ENCODE results near the gene KCTD13.
A peak's percentile ranks its signal among the peaks of the same experiment; 100 is the strongest.
"Not testable (repeated sequence)": the region's sequence is repeated elsewhere in the genome, so short reads cannot be mapped to it uniquely, and the experiment has no call there.

KCTD13 gene

DNA sequence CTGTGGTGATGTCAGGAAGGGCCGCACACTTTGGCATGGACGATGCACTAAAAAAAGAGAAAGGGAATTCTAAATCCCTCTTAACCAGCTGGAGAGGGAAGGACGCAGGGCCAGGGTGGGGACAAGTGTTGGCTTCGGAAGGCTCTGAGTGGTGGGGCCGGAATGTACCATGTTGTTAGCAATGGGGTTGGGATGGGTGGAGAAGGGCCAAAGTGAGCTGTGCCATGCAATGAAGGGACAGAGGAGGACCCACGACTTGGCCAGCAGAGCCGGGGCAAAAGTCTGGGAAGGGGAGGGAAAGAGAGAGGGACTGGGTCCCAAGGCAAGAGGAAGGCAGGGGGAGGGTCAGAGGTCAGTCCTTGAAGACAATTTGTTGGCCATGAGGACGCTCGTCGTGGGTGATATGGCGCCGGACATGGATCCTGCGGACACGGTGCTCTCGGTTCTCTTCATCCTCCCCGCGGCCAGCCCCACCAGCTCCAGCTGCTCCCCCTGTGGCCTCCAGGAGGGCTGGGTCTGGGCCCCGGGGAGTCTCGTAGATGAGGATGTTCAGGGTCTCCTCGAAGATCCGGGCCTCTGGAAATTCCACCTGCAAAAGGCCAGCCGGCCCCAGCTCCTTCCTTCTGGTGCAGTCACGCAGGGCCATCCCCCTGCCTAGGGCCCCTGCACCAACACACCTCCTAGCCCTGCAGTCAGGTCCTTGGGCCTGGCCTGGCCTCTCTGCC, 19.3 kb downstream of the KCTD13 start:
- DNase-seq: no peak

DNA sequence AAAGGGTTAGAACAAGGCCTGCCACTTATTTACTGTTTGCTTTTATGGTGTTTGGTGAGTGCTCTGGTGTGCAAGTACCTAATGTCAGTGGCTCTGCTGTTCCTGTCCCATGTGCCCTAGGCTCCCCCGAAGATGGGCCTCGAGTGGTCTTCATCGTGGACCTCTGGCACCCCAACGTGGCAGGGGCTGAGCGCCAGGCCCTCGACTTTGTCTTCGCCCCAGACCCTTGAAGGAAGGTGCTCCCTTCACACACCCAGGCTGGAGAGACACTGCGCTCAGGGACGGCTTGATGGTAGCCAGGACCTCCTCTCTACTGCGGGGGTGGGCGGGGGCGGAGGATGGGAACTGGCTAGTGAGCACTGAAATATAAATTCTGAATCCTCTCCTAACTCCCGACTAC, 20.4 kb downstream of the KCTD13 start:
- DNase-seq: no peak

DNA sequence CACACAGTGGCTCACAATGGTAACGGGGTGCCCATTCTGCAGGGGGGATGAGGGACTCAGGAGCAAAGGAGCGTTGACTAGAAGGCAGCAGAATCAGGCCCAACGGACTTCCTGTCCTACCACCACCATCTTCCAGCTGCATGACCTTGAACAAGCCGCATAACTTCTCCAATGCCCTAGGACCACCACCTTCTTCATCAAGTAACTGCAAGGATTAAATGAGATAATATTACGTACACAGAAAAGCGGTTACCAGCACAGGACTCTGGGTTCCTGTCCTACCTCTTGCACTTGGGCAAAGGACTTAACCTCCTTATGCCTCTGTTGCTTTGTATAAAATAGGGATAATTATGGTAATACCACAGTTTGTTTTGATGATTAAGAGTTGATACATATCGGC, 21.1 kb downstream of the KCTD13 start:
- no peak for DNase-seq

DNA sequence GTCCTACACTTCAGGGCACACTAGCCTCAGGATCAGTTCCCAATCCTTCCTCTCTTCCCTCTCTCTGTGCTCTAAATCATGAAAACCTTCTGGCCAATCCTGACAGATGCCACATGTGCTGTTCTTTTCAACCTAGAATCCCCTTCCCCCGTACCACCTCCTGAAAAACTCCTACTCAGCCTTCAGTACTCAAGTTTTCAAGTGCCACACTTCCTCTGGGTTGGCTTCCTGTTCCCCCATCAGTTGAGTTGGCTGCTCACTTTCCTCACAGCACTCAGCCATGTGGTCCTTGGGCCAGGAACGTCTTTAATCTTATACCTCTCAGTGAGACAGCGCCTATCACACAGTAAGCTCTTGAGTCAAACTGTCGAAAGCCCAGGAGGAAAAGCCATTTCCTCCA, 22.4 kb downstream of the KCTD13 start:
- no peak for DNase-seq

DNA sequence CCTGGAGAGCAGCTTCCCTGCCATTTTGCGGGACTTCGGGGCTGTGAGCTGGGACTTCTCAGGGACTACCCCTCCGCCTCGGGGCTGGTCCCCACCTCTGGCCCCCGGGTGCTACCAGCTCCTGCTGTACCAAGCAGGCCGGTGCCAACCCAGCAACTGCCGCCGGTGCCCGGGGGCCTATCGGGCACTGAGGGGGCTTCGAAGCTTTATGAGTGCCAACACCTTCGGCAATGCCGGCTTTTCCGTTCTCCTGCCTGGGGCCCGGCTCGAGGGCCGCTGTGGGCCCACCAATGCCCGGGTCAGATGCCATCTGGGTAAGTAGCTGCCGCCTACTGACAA, 24.4 kb downstream of the KCTD13 start:
- no peak for DNase-seq

DNA sequence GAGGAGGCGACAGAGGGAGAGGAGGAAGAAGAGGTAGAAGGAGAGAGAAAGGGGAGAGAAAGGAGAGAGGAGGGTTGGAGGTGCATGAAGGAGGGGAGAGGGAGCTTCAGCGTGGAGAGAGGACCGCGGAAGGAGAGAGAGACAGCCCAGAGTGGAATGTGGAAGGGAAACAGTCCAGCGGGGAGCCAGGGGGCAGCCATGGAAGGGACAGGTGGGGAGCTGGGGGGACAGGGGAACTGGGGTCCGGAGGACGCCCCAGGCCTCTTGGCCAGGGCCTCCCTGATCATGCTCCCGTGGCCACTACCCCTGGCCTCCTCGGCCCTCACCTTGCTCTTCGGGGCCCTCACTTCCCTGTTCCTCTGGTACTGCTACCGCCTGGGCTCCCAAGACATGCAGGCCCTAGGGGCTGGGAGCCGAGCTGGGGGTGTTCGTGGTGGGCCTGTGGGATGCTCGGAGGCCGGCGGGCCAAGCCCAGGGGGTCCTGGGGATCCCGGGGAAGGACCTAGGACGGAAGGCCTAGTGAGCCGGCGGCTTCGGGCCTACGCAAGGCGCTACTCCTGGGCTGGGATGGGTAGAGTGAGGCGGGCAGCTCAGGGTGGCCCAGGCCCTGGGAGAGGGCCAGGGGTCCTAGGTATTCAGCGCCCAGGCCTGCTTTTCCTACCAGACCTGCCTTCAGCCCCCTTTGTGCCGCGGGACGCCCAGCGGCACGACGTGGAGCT, 25.0 kb downstream of the KCTD13 start:
- DNase-seq: no peak

DNA sequence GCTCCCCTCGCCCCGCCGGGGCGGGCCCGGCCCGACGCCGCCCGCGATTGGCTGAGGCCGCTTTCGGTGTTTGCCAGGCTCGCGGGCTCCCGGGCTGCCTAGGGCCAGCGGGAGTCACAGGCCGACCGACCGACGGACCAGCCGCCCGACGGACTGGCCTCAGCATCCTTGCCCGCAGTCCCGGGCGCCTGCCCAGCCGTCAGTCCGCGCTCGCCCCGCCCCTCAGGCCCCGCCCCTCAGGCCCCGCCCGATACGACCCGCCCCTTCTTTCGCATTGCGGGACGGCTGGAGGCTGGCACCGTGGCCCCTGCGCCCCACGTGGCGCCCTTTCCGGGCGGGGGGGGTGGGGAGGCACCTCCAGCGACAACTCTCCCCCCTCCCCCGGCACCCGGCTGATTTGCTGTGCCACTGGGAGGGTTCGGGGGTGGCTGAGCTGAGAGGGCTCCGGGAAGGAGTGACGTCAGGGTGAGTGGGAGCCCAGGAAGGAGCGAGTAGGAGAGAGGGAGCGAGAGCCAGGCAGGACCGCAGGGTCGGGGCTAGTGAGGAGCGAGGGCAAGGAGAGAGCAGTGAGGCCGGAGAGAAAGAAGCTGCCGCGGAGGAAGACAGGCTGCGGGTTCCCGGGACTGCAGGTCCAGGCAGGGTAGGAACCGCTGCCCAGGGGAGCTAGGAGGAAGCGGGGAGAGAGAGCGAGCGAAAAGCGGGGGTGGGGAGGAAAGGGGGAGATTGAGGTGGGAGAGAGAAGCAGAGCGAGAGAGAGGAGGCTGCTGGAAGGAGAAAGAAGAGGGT, 25.7 kb downstream of the KCTD13 start, which contains the start of gene ASPHD1:
TSS of gene ASPHD1 (plus strand) at position 387 of the 786 bp plus-strand sequence. CDS start 484 bp downstream, outside the sequence.
- peak; percentile 89 for DNase-seq

DNA sequence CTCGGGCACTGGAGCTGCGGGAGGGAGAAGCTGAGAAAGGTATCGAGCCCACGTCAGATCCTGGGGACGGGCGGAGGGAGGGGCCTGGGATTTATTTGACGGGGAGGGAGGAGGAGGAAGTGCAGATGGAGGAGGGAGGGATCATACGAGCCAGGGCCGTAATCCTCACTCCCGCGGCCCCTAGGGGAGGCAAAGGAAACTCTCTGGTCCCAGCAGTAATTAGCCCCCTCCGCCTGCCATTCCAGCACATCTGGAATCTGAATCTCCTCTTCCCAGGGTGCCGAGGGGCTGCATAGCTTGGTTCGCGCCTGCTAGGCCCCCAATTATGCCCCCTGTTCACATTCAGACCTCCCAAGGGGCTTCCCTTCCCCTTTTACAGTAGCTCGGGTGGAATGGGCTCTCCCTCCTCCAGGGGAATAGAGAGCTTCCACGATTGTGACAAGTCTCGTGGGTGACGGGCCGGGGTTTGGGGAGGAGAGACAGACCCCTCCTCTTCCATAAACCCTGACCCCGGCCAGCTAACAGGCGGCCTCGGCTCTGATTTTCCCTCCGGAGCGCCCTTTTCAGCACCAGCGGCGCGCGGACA, 26.4 kb downstream of the KCTD13 start, which contains the start of gene SEZ6L2:
TSS of gene SEZ6L2 (minus strand) at position 35 of the 586 bp plus-strand sequence. CDS start 531 bp downstream, outside the sequence.
- peak; percentile 96 for DNase-seq

DNA sequence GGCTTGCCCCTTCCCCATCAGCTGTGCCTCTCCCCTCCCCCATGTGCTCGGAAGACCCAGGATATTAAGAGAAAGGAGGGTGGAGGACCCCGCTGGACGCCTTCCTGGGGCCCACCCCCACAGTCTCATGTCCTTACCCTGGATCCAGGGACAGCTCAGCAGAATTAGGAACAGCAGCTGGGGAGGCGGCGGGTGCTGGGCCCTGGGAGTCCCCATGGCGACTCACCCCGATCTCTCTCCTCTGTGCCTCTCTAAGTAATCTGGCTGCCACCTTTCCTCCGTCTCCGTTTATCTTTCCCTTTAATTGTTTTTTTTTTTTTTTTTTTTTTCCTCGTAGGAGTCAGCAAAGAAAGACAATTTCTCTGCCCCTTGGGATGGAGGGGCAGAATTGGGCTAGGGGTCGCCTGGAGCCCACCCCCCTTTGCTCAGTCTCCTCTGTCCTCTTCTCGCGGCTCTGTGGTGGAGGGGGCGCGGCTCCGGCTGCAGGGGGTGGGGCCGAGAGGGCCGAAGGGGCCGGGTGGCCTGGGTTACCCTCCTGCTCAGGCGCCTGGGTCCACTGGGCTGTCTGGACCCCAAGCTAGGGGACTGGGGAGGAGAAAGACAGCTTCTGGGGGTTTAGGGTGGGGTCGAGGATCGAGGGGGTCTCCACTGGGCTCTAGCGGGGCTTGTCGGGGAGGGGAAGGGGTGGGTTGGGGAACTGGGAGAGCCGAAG, 27.1 kb downstream of the KCTD13 start:
- no peak for DNase-seq

DNA sequence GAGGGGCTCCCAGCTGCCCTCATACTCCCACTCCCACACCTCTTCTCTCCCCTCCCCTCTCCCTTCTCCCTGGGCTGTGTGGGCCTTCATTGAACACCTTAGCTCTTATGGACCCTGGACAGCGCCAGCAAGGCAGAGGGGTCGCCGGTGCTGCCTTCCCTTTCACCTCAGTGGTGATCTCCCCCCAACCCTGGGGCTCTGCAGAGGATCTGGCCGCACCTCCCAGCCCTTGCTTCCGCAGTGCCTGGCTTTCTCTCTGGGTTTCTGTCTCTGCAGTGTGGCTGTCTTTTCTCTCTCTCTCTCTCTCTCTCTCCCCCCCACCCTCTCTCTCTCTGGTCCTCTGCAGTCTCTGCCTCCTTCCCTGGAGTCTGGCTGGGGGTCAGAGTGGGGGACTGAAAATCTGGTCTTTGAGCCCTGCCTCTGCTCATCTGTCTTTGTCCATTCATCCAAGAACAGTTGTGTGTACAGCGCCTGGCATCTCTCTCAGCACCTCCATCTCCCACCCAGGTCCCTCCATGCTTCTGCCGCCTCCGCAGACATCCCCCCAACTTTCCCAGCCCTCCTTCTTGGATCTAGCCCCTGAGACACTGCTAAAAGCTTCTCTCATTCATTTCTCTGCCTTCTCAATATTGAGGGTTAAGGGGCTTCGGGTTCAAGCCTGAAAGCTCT, 27.8 kb downstream of the KCTD13 start:
- DNase-seq: peak; percentile 60

DNA sequence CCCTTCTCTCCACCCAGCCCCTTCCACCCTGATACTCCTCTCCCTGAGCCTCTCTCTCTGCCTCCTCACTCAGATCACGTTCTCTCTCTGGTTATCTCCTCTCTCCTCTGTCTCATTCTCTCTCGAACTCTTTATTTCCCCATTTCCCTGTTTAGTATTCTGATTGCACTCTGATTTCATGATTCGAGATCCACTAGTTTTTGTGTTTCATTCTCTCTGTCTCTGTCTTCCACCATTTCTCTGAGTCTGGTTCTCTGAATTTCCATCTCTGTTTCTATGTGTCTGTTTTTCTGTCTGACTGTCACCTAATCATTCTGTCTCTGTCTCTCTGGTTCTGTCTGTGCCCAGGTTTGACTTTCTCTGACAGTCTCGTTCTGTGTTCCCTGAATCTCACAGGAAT, 28.7 kb downstream of the KCTD13 start:
- no peak for DNase-seq

DNA sequence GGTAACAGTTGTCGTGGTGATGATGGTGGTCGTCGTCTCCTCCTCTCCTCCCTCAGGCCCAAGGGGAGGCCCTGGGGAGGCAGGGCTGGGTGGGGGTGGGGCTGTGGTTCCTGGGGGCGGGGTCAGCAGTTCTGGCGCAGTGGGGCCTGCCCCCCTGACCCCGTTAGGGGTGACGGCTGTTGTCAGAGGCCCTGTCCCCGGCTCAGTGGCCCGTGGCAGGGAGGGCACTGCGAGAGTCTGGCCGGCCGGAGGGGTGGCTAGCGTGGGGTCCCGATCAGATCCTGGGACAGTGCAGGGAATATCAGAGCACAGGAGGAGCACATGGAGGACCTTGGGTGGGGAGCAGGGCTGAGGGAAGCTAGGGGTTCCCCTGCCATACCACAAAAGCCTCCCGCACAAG, 29.2 kb downstream of the KCTD13 start:
- DNase-seq: no peak

DNA sequence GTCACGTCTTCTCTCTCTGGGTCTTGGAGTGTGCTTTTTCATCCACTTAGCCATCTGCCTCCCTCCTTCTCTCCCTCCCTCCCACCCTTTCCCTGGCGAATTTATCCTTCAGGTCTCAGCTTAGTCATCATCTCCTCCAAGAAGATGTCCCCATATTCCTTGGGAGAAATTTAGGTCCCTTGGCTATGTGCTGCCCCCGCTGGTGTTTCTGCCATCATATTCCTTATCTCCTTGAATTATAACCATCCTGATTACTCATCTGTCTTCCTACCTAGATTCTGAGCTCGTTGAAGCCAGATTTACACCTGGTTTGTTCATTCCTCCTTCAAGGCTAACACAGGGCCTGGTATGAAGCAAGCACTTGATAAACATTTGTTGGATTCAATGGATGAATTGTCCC, 31.7 kb downstream of the KCTD13 start:
- DNase-seq: no peak

DNA sequence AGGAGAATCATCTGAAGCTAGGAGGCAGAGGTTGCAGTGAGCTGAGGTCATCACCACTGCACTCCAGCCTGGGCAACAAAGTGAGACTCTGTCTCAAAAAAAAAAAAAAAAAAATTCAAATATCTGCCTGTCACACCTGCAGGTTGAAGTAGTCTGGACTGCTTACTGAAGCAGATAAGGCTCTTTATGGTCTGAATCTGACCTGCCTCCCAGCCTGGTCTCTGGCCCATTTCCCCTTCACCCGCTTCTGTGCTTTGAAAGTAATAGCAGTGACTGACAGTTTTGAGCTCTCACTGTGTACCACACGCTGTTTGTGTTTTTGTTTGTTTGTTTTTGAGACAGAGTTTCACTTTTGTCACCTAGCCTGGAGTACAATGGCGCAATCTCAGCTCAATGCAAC, 32.5 kb downstream of the KCTD13 start:
- no peak for DNase-seq

DNA sequence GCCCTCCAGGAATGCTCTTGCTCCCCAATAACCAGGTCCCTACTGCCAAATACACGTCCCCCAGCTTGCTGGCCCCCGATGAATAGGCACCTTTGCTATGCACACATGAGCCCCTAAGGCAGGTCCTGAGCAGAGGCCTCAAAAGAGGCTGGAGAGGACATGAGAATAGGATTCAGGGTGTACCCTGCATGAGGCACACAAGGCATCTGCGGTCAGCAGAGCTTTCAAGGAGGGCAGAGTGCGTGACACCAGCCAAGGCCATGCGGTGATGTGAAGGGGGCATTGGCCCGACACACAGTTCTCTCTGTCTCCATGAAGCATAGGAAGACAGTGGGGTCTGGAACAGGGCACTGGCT, 33.6 kb downstream of the KCTD13 start:
- DNase-seq: no peak

DNA sequence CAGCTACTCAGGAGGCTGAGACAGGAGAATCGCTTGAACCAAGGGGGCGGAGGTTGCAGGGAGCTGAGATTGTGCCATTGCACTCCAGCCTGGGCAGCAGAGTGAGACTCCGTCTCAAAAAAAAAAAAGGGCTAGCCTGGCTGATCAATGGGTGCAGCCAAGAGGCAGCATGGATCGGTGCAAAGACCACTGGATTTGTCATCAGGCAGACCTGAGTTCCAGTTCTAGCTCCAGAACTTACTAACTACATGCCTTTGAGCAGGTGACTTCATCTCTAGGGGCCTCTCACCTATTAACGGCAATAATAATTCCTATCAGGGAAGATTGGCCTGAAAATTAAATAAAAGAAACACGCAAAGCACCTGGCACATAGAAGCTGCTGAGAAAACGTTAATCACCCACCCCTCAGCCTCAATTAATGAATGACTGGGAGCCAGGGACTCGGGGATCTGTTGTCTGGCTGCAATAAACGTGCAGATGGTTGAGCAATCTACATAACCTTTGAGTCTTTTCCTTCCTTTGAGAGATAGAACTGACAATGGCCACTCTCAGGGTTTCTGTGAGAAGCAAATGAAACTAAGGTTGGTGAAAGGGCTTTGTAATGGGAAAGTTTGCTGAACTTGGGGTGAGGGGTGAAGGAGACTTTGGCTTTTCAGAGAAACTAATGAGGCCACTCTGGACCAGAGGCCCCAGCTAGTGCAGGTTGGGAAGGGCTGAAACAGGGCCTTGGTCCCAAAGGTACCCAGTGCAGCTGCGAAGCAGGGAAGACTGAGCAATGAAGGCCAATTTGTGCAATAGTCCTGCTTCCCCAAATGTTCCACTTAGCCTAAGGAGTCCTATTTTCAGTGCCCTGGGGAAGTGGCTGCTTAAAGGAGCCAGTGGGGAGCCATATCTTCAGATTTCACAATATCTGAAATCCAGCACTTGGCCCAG, 34.2 kb downstream of the KCTD13 start:
- no peak for DNase-seq

DNA sequence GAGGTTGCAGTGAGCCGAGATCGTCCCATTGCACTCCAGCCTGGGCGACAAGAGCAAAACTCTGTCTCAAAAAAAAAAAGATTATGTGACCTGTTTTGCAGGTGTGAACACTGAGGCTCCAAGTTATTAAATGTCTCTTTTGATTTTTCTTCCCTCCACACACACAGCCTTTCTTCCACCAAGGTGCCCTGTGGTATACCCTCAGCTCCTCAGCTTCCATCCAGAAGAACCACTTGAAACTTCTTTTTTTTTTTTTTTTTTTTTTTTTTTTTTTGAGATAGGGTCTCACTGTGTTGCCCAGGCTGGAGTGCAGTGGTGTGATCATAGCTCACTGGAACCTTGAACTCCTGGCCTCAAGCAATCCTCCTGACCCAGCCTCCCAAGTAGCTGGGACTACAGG, 36.7 kb downstream of the KCTD13 start:
- not testable (repeated sequence) for DNase-seq

DNA sequence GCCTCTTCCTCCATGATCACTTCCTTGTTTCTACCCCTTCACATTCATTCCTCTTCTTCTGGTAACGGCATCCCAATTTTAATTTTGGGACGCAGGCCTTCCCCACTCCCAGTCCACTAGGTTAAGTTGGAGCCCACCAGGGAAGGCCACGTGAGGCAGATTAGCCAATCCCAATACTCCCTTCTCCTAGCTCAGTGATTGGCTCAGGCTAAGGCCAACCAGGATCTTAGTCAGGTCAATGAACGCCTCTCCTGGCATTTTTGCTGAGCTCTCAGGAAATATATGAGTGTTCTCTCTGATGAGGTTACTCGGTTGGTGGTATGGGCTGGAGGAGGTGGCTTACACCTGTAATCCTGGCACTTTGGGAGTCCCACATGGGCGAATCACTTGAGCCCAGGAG, 42.0 kb downstream of the KCTD13 start:
- no peak for DNase-seq

DNA sequence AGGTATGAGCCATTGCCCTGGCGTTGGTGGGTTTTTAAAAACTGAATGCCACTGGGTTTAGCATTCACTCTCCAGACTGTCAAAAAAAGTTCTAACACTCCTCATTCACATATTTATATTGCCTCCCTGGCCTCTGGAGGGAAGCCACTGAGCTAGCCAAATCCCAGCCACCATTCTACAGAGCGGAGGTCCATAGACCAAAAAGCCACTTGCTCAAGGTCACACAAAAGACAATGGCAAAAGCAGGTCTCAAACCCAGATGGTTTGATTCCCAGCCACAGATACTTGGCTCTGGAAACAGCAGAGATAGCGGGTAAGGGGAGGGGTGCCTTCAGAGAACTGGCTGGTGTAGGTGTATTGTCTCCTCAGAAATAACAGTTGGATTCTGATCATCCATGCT, 45.0 kb downstream of the KCTD13 start:
- DNase-seq: no peak

DNA sequence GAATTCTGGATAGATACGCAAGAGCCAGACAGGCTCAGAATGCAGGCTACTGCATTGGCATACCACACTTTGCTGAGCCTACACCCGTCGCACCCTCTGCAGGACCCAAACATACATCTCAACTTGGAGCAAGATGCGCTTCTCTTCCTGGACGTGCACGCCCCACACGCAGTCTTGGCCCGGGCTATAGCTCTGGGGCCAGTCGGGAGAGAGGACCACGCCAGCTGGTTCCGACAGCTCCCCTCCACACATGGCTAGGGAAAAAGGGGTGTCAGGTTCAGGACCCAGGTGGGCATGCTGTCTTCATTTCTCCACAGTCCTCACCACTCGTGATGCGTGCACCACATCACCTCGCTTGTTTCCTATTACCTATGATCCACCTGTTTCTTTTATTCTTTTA, 47.9 kb downstream of the KCTD13 start:
- DNase-seq: no peak
